Type B pancreatic cell (in vitro differentiated cells): ENCODE results near the gene S100A16. TPM values are rescaled to one million over a fixed set of nuclear protein-coding genes. Genes with fewer than 3 reads are reported as not detected.
"Not testable (repeated sequence)": the region's sequence is repeated elsewhere in the genome, so short reads cannot be mapped to it uniquely, and the experiment has no call there.

Experiments
- DNase-seq: peaks from one replicate; pipeline ENCODE4 v3.0.0; 2021; ENCODE audit warnings: mixed read lengths; ENCODE audit not compliant: unreplicated experiment; ENCODE audit errors: extremely low spot score
- H3K27ac Mint-ChIP-seq: 2 replicates; pipeline ENCODE4 v1.8.0; 2021; ENCODE audit warnings: mild to moderate bottlenecking, mixed read lengths
- H3K27me3 Mint-ChIP-seq: 2 replicates; pipeline ENCODE4 v1.8.0; 2021; ENCODE audit warnings: mixed read lengths
- H3K36me3 Mint-ChIP-seq: 2 replicates; pipeline ENCODE4 v1.8.0; 2021; ENCODE audit warnings: mixed read lengths
- H3K4me1 Mint-ChIP-seq: one replicate; pipeline ENCODE4 v1.8.0; 2021; ENCODE audit warnings: mixed read lengths; ENCODE audit not compliant: unreplicated experiment
- H3K4me3 Mint-ChIP-seq: 2 replicates; pipeline ENCODE4 v1.8.0; 2021; ENCODE audit warnings: mild to moderate bottlenecking, mixed read lengths
- H3K9me3 Mint-ChIP-seq: 2 replicates; pipeline ENCODE4 v1.8.0; 2021; ENCODE audit warnings: mixed read lengths
- total RNA-seq: library from RNA; stranded (reverse); gene quantifications from 2 replicates; pipeline ENCODE4 v1.2.1, GENCODE V29; 2021; ENCODE audit warnings: low replicate concordance
- TF ChIP-seq, protein P1 (sequence below): fragments of 200-600 bp; sonication (generic); conservative IDR thresholded peaks from 2 replicates; pipeline ENCODE4 v1.5.0; 2021; ENCODE audit warnings: antibody characterized with exemption, mild to moderate bottlenecking

The S100A16 gene
- total RNA-seq, 1 donor from 2014 or later, result 173 TPM

DNA sequence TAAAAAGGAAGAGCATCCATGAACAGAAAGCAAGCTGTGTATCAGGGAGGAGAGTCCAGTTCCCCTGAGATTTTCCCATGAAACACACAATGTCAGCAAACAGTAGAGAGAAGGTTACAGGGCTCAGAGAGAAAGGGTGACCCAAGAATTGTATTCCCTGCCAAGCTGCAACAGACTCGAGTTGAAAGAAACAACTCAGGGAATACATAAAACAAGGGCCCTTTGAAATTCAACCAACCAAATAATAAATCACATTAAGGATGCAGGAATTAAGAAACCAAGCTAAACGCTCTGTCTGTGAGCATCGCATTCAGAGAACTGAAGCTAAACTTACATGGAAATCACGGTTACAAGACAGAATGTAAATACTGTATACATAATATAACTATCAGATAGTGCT is 20.2 kb downstream of the S100A16 start:
- TF ChIP-seq, protein P1, sequence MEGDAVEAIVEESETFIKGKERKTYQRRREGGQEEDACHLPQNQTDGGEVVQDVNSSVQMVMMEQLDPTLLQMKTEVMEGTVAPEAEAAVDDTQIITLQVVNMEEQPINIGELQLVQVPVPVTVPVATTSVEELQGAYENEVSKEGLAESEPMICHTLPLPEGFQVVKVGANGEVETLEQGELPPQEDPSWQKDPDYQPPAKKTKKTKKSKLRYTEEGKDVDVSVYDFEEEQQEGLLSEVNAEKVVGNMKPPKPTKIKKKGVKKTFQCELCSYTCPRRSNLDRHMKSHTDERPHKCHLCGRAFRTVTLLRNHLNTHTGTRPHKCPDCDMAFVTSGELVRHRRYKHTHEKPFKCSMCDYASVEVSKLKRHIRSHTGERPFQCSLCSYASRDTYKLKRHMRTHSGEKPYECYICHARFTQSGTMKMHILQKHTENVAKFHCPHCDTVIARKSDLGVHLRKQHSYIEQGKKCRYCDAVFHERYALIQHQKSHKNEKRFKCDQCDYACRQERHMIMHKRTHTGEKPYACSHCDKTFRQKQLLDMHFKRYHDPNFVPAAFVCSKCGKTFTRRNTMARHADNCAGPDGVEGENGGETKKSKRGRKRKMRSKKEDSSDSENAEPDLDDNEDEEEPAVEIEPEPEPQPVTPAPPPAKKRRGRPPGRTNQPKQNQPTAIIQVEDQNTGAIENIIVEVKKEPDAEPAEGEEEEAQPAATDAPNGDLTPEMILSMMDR, result no peak
- Mint-ChIP-seq H3K27ac (no peak overlapping the region), H3K4me1 (peaks cover 4% of the 10 kb centered on the region), H3K27me3 (no peaks in the 10 kb centered on the region), H3K4me3 (no peak overlapping the region), H3K36me3 (no peaks in the 10 kb centered on the region), H3K9me3 (no peaks in the 10 kb centered on the region)
- DNase-seq, result no peak

DNA sequence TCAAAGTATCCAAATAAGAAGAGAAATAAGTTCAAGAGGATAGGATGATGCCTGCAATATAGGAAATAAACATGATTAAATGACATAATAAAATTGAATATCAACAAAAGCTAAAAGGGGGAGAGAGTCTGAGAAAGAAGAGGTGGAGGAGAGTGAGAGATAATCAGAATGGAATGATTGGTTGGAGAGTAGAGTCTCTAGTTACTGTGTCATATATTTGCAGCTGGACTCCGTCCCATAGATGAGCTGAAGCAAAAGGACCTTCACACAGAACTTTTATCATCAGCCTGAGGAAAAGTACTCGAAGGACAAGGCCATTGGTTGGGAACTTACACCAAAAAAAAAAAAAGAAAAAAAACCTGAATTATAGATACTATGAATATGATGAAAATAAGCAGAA is 24.5 kb downstream of the S100A16 start:
- Mint-ChIP-seq H3K27ac (no peak overlapping the region), H3K36me3 (no peaks in the 10 kb centered on the region), H3K9me3 (no peaks in the 10 kb centered on the region), H3K4me1 (peaks cover 7% of the 10 kb centered on the region), H3K27me3 (no peaks in the 10 kb centered on the region), H3K4me3 (no peak overlapping the region)
- no peak for DNase-seq
- TF ChIP-seq, protein P1, result no peak

GRCh38 chr1:153588033-153588432 is 24.9 kb downstream of the S100A16 start:
- not testable (repeated sequence) for H3K4me3 Mint-ChIP-seq, DNase-seq, H3K4me1 Mint-ChIP-seq, H3K36me3 Mint-ChIP-seq, H3K27ac Mint-ChIP-seq, H3K27me3 Mint-ChIP-seq, H3K9me3 Mint-ChIP-seq

DNA sequence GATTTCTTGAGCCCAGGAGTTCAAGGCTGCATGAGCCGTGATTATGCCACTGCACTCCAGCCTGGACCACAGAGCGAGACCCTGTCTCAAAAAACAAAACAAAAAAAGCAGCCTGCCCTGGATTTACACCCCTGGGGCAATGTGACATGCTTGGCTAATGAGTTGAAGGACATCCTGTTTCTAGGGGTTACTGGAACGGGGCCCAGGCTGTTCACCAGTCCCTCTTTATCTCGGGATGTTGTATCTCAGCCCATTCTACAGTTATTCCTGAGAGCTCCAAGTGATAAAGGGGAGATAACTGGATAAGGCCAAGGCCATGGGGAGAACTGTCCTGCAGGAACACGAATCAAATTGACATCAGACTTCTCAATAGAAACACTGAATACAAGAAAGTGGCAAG is 25.6 kb downstream of the S100A16 start:
- Mint-ChIP-seq H3K4me1 (peaks cover 3% of the 10 kb centered on the region), H3K36me3 (no peaks in the 10 kb centered on the region), H3K9me3 (no peaks in the 10 kb centered on the region), H3K27me3 (no peaks in the 10 kb centered on the region), H3K27ac (no peak overlapping the region), H3K4me3 (no peak overlapping the region)
- DNase-seq, result no peak
- TF ChIP-seq, protein P1, result no peak

DNA sequence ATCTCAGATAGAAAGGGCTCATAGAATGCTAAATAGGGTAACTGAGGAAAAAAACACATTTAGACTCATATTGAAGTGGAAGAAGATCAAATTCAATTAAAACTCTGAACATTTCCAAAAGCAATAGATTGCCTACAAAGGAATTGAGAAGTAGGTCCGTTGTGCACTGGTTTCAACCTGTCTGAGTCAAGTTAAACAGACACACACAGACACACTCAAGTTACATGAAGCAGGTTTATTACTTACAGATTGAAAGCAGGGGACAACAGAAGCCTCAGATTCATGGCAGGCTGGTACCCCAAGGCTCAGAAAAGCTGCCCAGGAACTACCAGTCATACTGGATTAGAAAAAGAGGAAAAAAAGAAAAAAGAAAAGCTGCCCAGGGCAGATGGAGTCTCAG is 26.6 kb downstream of the S100A16 start:
- Mint-ChIP-seq H3K36me3 (no peaks in the 10 kb centered on the region), H3K4me1 (peaks cover 3% of the 10 kb centered on the region), H3K9me3 (no peaks in the 10 kb centered on the region), H3K4me3 (no peak overlapping the region), H3K27me3 (no peaks in the 10 kb centered on the region), H3K27ac (no peak overlapping the region)
- DNase-seq, result no peak
- TF ChIP-seq, protein P1, result no peak

DNA sequence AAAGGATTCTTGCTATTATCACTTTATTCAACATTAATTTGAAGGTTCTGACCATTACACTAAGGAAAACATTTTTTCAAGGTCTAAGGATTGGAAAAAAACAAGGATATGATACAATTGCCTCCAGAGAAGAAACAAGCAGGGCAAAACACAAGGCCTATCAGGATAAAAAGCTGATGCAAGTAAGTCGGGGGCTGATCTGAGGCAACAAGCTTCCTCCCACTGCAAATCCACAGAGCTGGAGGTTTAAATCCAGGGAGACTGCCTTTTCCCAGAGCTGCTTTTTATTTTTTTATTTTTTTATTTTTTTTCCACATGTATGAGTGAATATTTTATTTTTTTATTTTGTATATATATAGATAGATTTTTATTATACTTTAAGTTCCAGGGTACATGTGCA is 27.9 kb downstream of the S100A16 start:
- peaks cover 3% of the 10 kb centered on the region for H3K4me1 Mint-ChIP-seq
- TF ChIP-seq, protein P1, result no peak
- no peaks in the 10 kb centered on the region for H3K9me3 Mint-ChIP-seq
- no peak for DNase-seq
- no peak overlapping the region for H3K27ac Mint-ChIP-seq
- no peaks in the 10 kb centered on the region for H3K27me3 Mint-ChIP-seq
- no peaks in the 10 kb centered on the region for H3K36me3 Mint-ChIP-seq
- no peak overlapping the region for H3K4me3 Mint-ChIP-seq
